Omental fat pad (tissue), 4 donors: ENCODE measurements around the gene CNNM2. TPM values are rescaled to one million over a fixed set of nuclear protein-coding genes. Genes with fewer than 3 reads are reported as not detected.

ENCODE experiments used
- ATAC-seq: fragments of 150-250 bp; one replicate; pipeline ENCODE4 v1.9.1; 2016; ENCODE audit warnings: mild to moderate bottlenecking, moderate library complexity; ENCODE audit not compliant: low FRiP score
- DNase-seq: peaks from one replicate; pipeline ENCODE4 v3.0.0-alpha.2; 2019; ENCODE audit warnings: low spot score
- total RNA-seq, 4 donors: library from RNA; depleted of rRNA; stranded (reverse); fragments of >200 nt; gene quantifications; one replicate each; pipeline ENCODE4 v1.1.0, GENCODE V29; 2016
- TF ChIP-seq, protein P1 (sequence below), 3 donors: fragments of 450-650 bp; IDR thresholded peaks; one replicate each; pipeline ENCODE4 v1.5.1; 2016 to 2017; ENCODE audit warnings: antibody characterized with exemption in 3 of 3, mild to moderate bottlenecking in 3 of 3, moderate library complexity in 2 of 3

CNNM2 gene
- total RNA-seq, 4 donors from 2014 or later: 2.3 to 9.8 (median 3.2) TPM

- TF ChIP-seq, protein P1, sequence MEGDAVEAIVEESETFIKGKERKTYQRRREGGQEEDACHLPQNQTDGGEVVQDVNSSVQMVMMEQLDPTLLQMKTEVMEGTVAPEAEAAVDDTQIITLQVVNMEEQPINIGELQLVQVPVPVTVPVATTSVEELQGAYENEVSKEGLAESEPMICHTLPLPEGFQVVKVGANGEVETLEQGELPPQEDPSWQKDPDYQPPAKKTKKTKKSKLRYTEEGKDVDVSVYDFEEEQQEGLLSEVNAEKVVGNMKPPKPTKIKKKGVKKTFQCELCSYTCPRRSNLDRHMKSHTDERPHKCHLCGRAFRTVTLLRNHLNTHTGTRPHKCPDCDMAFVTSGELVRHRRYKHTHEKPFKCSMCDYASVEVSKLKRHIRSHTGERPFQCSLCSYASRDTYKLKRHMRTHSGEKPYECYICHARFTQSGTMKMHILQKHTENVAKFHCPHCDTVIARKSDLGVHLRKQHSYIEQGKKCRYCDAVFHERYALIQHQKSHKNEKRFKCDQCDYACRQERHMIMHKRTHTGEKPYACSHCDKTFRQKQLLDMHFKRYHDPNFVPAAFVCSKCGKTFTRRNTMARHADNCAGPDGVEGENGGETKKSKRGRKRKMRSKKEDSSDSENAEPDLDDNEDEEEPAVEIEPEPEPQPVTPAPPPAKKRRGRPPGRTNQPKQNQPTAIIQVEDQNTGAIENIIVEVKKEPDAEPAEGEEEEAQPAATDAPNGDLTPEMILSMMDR (IDR thresholded peaks at IDR 0.05): no peak
- ATAC-seq: no peak
- no peak for DNase-seq
These were observed 107.6 kb downstream of the CNNM2 start for GRCh38 chr10:103025696-103026095.

GRCh38 chr10:103038570-103038969, 120.5 kb downstream of the CNNM2 start:
- DNase-seq: no peak
- ATAC-seq: no peak
- TF ChIP-seq, protein P1 (IDR thresholded peaks at IDR 0.05): no peak

DNA sequence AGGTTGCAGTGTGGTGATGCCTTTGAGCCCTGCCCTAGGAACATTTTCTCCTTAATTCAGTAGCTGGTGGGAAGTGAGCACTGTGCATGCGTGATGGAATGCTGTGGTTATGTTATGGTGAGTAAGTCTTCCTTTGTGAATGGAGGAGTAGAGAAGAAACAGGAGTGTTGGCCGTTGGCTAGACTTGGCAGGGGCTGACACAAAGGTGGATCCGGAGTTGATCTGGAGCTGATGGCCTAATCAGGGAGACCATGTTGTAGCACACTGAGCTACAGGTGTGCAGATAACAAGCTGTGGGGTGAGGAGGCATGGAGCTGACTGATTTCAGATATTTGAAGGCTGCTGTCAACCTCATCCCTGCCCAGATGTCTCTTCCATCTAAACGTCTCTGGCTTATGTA, 122.3 kb downstream of the CNNM2 start:
- TF ChIP-seq, protein P1 (IDR thresholded peaks at IDR 0.05): no peak
- ATAC-seq: no peak
- DNase-seq: no peak

DNA sequence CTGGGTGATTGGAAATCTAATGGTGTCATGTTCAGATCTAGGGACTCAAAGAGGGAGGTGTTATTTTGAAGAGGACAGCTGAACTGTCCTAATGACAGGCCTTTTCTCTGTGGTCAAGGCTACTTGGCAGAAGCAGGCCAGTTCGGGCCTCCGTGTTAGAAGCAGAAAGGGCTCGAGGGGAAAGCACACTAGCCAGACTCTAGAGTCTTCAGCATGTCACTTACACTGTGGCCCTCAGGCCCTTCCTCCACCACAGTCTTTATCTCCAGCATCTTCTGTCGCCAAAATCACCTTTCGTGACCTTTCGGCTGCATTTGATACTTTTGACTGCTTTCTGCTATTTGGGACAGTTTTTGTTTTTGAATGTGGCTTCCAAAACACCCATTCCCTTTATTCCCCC, 123.3 kb downstream of the CNNM2 start:
- DNase-seq: no peak
- no peak for ATAC-seq
- TF ChIP-seq, protein P1 (IDR thresholded peaks at IDR 0.05): no peak

GRCh38 chr10:103042129-103042528, 124.0 kb downstream of the CNNM2 start:
- TF ChIP-seq, protein P1 (IDR thresholded peaks at IDR 0.05): no peak
- no peak for DNase-seq
- no peak for ATAC-seq

- TF ChIP-seq, protein P1 (IDR thresholded peaks at IDR 0.05): no peak
- ATAC-seq: no peak
- DNase-seq: no peak
These were observed 124.8 kb downstream of the CNNM2 start for GRCh38 chr10:103042908-103043307.

DNA sequence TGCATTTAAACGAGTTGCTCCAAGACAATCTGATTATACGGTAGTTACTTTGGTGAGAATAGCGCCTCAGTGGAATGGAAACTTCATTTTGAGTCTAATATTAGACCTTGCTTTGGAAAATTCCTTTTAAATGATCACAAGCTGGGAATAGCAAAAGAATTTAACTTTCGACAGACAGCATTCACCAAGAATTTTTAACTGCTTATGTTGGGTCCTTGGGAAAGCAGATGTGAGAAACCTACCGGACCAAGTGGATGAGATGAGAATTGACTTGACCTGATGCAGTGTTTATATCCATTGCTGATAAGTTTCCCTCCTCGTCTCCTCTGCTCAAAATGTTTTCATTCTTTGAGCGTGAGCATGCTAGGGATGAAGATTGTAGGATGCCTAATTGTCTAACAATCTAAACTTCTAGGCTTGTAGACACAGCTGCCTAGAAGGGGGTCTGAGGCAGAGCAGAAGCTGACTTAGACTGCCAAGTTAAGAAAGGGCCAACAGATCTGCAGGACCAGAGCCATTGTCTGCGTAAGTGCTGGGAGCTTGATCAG, 126.9 kb downstream of the CNNM2 start:
- TF ChIP-seq, protein P1 (IDR thresholded peaks at IDR 0.05): no peak
- no peak for DNase-seq
- ATAC-seq: no peak
